HUES48 (cell line): ENCODE data around the gene ENDOV.

ENCODE experiments used
- H3K27ac ChIP-seq: one replicate; pipeline ENCODE4 v1.7.0; 2013; ENCODE audit warnings: low read depth, low read length, inconsistent platforms
- H3K27me3 ChIP-seq: 2 replicates; pipeline ENCODE4 v1.6.1; 2013; ENCODE audit warnings: mild to moderate bottlenecking, low read length; ENCODE audit not compliant: control insufficient read depth, insufficient read depth
- H3K36me3 ChIP-seq: 2 replicates; pipeline ENCODE4 v1.6.1; 2013; ENCODE audit warnings: low read length; ENCODE audit not compliant: control insufficient read depth, insufficient read depth
- H3K4me1 ChIP-seq: 2 replicates; pipeline ENCODE4 v1.6.1; 2013; ENCODE audit warnings: mild to moderate bottlenecking, low read length; ENCODE audit not compliant: control insufficient read depth, insufficient read depth
- H3K4me3 ChIP-seq: 2 replicates; pipeline ENCODE4 v1.5.1; 2013; ENCODE audit warnings: mild to moderate bottlenecking, low read depth, low read length
- H3K9ac ChIP-seq: 2 replicates; pipeline ENCODE4 v1.6.1; 2013; ENCODE audit warnings: mild to moderate bottlenecking, low read depth, low read length, moderate library complexity
- H3K9me3 ChIP-seq: 2 replicates; pipeline ENCODE4 v1.6.1; 2013; ENCODE audit warnings: low read length; ENCODE audit not compliant: control insufficient read depth, insufficient read depth

Gene ENDOV

DNA sequence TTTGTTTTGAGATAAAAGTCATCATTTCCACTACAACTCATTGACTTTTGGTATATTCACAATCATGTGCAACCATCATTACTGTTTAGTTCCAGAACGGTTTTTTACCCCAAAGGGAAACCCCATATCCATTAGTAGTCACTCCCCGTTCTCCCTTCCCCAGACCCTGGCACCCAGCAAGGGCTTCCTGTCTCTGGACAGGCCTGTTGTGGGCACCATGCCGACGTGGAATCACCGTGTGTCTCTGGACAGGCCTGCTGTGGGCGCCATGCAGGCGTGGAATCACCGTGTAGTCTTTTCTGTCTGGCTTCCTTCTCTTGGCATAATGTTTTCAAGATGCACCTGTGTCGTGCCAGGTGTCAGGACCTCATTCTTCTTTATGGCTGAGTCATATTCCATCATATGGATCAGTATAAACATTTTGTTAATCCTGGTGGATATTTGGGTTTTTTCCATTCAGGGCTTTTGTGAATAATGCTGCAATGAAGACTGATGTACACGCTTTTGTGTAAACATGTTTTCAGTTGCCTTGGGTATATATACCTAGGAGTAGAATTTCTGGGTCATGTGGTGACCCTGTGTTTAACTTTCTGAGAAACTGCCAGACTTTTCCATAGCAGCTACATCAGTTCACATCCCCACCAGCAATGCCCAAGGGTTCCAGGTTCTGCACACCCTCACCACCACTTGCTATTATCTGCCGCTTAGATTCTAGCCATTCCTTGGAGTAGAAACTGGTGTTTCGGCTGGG, 19.1 kb downstream of the ENDOV start:
- no peaks in the 10 kb centered on the region for H3K9me3 ChIP-seq
- no peaks in the 10 kb centered on the region for H3K36me3 ChIP-seq
- H3K9ac ChIP-seq = no peak overlapping the region
- H3K4me3 ChIP-seq = no peak overlapping the region
- no peak overlapping the region for H3K27ac ChIP-seq
- no peaks in the 10 kb centered on the region for H3K4me1 ChIP-seq
- no peaks in the 10 kb centered on the region for H3K27me3 ChIP-seq

DNA sequence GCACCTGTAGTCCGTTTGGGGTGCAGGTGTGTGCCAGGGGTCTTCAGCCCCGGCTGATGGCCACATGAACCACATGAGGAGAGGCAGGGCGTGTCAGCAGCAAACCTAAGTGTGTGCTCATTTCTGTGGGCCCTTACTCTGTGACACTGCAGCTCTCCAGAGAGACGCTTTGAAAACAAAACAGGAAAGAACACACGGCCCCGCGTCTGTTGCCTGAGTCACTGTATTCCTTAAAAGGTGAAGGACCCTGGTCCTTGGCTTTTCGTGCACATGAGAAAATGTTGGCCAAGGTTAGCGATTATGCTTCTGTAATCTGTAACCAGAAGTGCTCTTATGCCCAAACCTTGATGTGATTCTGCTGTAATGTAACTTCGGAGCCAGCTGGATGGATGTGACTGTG, 22.6 kb downstream of the ENDOV start:
- no peaks in the 10 kb centered on the region; the same call in 1 of the 2 replicates for H3K4me1 ChIP-seq
- H3K27me3 ChIP-seq = peaks cover 6% of the 10 kb centered on the region; the same call in 1 of the 2 replicates
- no peaks in the 10 kb centered on the region for H3K9me3 ChIP-seq
- no peak overlapping the region for H3K27ac ChIP-seq
- no peak overlapping the region for H3K4me3 ChIP-seq
- H3K36me3 ChIP-seq = no peaks in the 10 kb centered on the region
- no peak overlapping the region for H3K9ac ChIP-seq

DNA sequence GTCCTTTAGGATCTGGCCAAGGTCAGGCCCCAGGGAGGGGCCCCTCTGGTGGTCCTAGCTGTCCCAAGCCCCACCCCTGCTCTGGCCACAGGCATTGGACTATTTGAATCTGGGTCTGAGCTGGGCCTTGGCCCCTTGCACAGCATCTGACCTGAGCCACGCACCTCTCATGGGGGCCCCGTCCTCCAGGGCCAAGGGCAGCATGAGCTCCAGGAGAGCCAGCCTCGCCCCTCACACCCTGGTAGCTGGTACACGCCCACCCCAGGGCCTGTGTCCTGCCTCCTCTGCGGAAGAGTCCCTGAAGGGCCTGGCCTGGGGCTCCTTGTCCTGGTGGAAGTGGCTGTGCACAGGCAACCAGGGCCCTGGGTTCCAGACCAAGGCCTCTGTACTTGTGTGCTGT, 23.8 kb downstream of the ENDOV start:
- Histone ChIP-seq H3K27ac (no peak overlapping the region), H3K9ac (no peak overlapping the region), H3K4me1 (no peaks in the 10 kb centered on the region; the same call in 1 of the 2 replicates), H3K9me3 (no peaks in the 10 kb centered on the region), H3K4me3 (no peak overlapping the region), H3K27me3 (peaks cover 13% of the 10 kb centered on the region), H3K36me3 (no peaks in the 10 kb centered on the region)

DNA sequence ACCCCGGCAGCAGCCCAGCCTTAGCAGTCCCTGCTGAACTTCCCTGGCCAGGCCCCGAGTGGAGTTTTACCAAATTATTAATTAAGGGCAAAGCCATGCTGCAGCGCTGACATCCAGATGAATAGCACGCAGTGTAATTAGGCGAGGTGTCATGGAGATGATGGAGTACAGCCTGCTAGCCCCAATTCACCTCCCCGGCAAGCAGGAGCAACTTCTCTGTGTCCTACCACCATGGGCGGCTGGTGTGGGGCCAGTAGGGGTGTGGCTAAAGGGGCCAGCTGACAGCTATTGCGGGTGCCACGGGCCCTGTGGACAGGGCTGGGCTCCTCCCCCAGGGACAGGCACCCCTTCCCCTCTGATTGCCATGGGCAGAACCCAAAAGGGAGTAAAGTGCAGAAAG, 24.5 kb downstream of the ENDOV start:
- peaks cover 3% of the 10 kb centered on the region; the same call in 1 of the 2 replicates for H3K4me1 ChIP-seq
- no peak overlapping the region for H3K27ac ChIP-seq
- H3K9ac ChIP-seq = no peak overlapping the region
- H3K4me3 ChIP-seq = no peak overlapping the region
- no peaks in the 10 kb centered on the region for H3K36me3 ChIP-seq
- no peaks in the 10 kb centered on the region for H3K9me3 ChIP-seq
- peaks cover 18% of the 10 kb centered on the region for H3K27me3 ChIP-seq

DNA sequence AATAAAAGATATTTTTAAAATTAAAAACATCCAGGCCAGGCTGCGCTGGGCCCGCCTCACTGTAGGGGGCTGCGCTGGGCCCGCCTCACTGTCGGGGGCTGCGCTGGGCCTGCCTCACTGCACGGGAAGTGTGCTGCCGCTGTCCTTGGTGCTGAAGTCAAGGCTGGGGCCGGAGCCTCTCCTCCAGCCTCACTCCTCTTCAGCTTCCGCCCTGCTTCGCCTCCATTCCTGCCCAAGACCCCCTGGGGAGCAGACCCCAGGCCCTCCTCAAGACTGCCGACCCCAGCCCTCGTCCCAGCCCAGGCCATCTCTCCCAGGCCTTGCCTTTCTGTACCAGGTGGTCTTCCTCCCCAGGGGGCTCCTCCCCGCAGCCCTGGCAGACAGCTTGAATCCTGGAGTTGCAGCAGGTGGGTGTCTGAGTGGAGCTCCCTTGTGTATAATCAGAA, 26.2 kb downstream of the ENDOV start:
- Histone ChIP-seq H3K27ac (no peak overlapping the region), H3K4me3 (no peak overlapping the region), H3K27me3 (peaks cover 18% of the 10 kb centered on the region), H3K9ac (no peak overlapping the region), H3K4me1 (peaks cover 3% of the 10 kb centered on the region; the same call in 1 of the 2 replicates), H3K9me3 (no peaks in the 10 kb centered on the region), H3K36me3 (no peaks in the 10 kb centered on the region)

DNA sequence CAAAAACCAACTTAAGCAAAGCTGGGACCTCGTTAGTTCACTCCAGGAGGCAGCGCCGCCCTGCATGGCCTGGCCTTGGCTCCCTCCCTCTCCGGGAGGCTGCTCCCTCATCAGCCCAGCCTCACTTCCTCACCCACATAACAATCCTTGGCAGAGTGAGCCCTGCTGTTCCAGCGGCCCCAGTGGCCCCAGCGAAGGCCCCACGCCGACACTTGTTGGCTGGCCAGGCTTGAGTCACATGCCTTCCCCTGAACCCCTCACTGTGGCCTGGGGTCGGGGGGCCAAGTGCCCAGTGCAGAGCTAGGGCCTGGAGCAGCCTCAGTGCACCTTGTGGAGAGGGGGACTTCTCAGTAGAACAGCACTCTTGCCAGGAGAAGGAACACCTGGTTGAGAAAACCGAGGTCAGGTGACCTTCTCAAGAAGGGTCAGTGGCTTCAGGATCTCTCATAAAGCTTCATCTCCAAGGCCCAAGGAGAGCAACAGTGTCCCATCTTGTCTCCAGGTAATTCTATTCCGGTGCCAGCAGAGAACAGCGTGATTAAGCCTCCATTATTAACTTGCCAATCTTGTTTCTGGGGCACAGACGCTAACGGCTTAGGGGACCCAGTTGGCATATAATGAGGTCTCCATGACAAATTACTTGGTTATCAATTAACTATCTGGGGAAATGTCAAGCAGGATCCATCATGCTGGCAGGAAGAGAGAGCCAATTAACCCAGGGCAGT, 26.8 kb downstream of the ENDOV start:
- Histone ChIP-seq H3K27ac (no peak overlapping the region), H3K9me3 (no peaks in the 10 kb centered on the region), H3K27me3 (peaks cover 18% of the 10 kb centered on the region), H3K9ac (no peak overlapping the region), H3K36me3 (no peaks in the 10 kb centered on the region), H3K4me1 (peaks cover 3% of the 10 kb centered on the region; the same call in 1 of the 2 replicates), H3K4me3 (no peak overlapping the region)

DNA sequence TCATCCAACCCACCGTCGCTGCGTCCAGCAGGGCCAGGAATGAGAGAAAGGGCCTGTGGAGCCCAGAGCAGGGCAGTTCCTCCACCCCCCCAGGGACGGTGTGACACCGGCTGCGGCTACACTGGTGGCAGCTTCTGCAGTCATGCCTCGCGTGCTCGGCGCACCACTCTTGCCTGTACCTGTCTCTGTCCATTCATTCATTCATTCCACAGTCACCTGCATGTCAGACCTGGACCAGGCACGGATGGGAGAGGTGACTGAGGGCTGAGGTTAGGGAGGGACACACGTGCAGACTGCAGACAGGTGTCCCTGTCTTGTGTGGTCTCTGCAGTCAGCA, 27.3 kb downstream of the ENDOV start:
- H3K9me3 ChIP-seq = no peaks in the 10 kb centered on the region
- no peaks in the 10 kb centered on the region for H3K36me3 ChIP-seq
- H3K27ac ChIP-seq = no peak overlapping the region
- H3K4me3 ChIP-seq = no peak overlapping the region
- no peak overlapping the region for H3K9ac ChIP-seq
- peaks cover 18% of the 10 kb centered on the region for H3K27me3 ChIP-seq
- peaks cover 3% of the 10 kb centered on the region; the same call in 1 of the 2 replicates for H3K4me1 ChIP-seq

DNA sequence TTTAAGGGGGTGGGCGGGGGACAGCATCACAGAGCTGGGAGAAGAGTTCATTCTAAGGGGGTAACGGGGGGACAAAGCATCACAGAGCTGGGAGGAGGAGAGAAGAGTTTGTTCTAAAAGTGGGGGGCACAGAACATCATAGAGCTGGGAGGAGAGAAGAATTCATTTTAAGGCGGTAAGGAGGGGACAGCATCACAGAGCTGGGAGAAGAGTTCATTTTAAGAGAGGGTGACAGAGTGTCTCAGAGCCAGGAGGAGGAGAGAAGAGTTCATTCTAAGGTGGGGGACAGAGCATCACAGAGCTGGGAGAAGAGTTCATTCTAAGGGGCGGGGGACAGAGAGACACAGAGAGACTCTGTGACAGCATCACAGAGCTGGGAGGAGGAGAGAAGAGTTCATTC, 27.8 kb downstream of the ENDOV start:
- H3K27me3 ChIP-seq = peaks cover 18% of the 10 kb centered on the region

DNA sequence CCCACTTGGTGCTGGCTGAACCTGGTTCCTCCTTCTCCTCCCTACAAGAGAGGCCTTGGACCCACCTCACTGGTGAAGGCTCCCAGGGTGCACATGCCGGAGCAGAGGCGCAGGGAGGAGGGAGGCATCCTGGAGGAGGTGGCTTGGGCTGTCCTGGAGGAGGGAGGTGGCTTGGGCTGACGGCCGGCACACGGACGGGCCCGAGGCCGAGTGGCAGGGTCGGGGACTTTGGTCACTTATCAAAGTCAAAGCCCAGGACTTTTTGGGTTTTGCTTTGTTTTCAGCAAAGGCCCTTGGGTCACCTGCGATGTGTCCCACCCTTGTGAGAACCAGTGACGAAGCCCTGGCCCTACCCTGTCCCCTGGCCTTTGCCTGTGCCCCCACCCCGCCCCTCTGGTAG, 28.5 kb downstream of the ENDOV start:
- Histone ChIP-seq H3K4me1 (peaks cover 3% of the 10 kb centered on the region; the same call in 1 of the 2 replicates), H3K36me3 (no peaks in the 10 kb centered on the region), H3K4me3 (no peak overlapping the region), H3K9me3 (no peaks in the 10 kb centered on the region), H3K27ac (no peak overlapping the region), H3K27me3 (peaks cover 18% of the 10 kb centered on the region), H3K9ac (no peak overlapping the region)

More for the DNA sequence above, 27.8 kb downstream of the ENDOV start:
- H3K4me3 ChIP-seq = no peak overlapping the region
- no peaks in the 10 kb centered on the region for H3K36me3 ChIP-seq
- H3K27ac ChIP-seq = no peak overlapping the region
- H3K9ac ChIP-seq = no peak overlapping the region
- H3K4me1 ChIP-seq = peaks cover 3% of the 10 kb centered on the region; the same call in 1 of the 2 replicates
- H3K9me3 ChIP-seq = no peaks in the 10 kb centered on the region

DNA sequence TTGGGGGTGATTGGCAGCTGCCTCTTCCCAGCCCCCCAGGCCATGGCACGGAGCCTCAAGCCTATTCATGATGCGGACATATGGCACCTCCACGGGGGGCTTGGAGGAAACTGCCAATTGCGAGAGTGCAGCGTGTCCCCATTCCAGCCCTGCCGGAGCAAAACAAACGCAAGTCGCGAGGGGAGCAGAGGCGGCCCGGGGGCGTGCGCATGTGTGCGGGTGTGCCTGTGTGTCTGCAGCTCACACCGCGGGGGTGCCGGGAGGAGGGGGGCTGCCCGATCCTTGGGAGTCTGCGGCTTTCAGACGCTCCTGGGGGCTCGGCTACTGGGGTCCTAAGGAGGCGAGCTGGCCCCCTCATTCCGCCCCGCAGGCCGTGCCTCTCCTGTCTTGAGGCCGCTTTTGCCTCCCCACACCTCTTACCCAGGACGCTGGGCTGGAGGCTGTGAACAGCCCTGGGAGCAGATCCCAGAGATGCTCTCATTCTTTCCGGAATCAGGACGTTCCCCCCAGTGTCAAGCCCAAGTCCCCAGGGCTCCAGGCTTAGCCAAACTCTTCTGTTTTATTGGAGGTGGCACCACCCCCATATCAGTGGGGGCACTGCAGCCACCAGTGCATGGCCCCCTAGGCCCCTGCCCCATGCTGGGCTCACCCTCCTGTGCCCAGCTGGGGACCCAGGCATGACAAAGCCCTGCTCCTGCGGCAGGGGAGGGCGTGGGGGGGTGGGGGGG, 29.1 kb downstream of the ENDOV start:
- H3K27ac ChIP-seq = no peak overlapping the region
- H3K4me3 ChIP-seq = no peak overlapping the region; the same call in 1 of the 2 replicates
- H3K9me3 ChIP-seq = no peaks in the 10 kb centered on the region
- H3K27me3 ChIP-seq = peaks cover 18% of the 10 kb centered on the region
- no peak overlapping the region for H3K9ac ChIP-seq
- no peaks in the 10 kb centered on the region for H3K36me3 ChIP-seq
- peaks cover 3% of the 10 kb centered on the region; the same call in 1 of the 2 replicates for H3K4me1 ChIP-seq

DNA sequence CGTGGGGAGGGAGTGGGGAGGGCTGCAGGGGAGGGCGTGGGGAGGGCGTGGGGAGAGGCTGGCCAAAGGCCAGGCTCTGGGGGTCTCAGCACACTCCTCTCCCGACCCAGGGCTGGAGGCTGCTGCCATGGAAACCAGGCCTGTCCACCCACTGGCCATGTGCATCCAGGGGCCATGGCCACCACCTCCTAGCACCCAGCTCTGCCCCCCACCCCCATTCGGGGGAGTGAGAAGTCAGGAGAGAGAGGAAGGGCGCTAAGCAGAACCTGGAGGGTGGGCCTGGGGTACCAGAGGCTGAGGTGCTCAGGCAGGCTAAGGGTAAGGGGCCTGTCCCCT, 29.6 kb downstream of the ENDOV start:
- no peak overlapping the region for H3K9ac ChIP-seq
- peaks cover 18% of the 10 kb centered on the region for H3K27me3 ChIP-seq
- no peaks in the 10 kb centered on the region for H3K9me3 ChIP-seq
- H3K4me1 ChIP-seq = peaks cover 3% of the 10 kb centered on the region; the same call in 1 of the 2 replicates
- H3K36me3 ChIP-seq = no peaks in the 10 kb centered on the region
- H3K27ac ChIP-seq = no peak overlapping the region
- H3K4me3 ChIP-seq = no peak overlapping the region
